HEK293 (cell line): Measurements from ENCODE around the gene EIF5A2.

Experiments
- MYNN ChIP-seq: fragments of 450-650 bp; formaldehyde crosslinking; IDR thresholded peaks from 2 replicates; pipeline ENCODE4 v1.5.1; 2016; ENCODE audit warnings: missing biosample characterization, missing genetic modification characterization, borderline replicate concordance
- ZBTB17 ChIP-seq: fragments of 450-650 bp; formaldehyde crosslinking; IDR thresholded peaks from 2 replicates; pipeline ENCODE4 v1.5.1; 2016; ENCODE audit warnings: missing biosample characterization, missing genetic modification characterization
- ZFP41 ChIP-seq: fragments of 450-650 bp; formaldehyde crosslinking; IDR thresholded peaks from 2 replicates; pipeline ENCODE4 v1.5.1; 2016; ENCODE audit warnings: missing biosample characterization, missing genetic modification characterization, borderline replicate concordance
- ZNF768 ChIP-seq: fragments of 450-650 bp; formaldehyde crosslinking; IDR thresholded peaks from 2 replicates; pipeline ENCODE4 v1.5.1; 2018; ENCODE audit warnings: missing biosample characterization, mild to moderate bottlenecking, missing genetic modification characterization
- ZNF785 ChIP-seq: fragments of 450-650 bp; formaldehyde crosslinking; IDR thresholded peaks from 2 replicates; pipeline ENCODE4 v1.5.1; 2016; ENCODE audit warnings: missing biosample characterization, missing genetic modification characterization
- ZSCAN30 ChIP-seq: fragments of 450-650 bp; IDR thresholded peaks from 2 replicates; pipeline ENCODE4 v1.5.1; 2018; ENCODE audit warnings: missing biosample characterization, mild to moderate bottlenecking, missing genetic modification characterization, moderate library complexity
- TF ChIP-seq, protein P1 (sequence below): fragments of 450-650 bp; formaldehyde crosslinking; IDR thresholded peaks from 2 replicates; pipeline ENCODE4 v1.5.1; 2016; ENCODE audit warnings: missing biosample characterization, missing genetic modification characterization
- TF ChIP-seq, protein P2 (sequence below): sonication (generic); formaldehyde crosslinking; IDR thresholded peaks from 2 replicates; pipeline ENCODE4 v1.8.1; 2022; ENCODE audit warnings: mild to moderate bottlenecking, moderate library complexity, missing genetic modification reagents

- TF ChIP-seq ZSCAN30 (tag by site-specific recombination), result no peak
- TF ChIP-seq ZBTB17 (tag by site-specific recombination), result no peak
- TF ChIP-seq, protein P1, sequence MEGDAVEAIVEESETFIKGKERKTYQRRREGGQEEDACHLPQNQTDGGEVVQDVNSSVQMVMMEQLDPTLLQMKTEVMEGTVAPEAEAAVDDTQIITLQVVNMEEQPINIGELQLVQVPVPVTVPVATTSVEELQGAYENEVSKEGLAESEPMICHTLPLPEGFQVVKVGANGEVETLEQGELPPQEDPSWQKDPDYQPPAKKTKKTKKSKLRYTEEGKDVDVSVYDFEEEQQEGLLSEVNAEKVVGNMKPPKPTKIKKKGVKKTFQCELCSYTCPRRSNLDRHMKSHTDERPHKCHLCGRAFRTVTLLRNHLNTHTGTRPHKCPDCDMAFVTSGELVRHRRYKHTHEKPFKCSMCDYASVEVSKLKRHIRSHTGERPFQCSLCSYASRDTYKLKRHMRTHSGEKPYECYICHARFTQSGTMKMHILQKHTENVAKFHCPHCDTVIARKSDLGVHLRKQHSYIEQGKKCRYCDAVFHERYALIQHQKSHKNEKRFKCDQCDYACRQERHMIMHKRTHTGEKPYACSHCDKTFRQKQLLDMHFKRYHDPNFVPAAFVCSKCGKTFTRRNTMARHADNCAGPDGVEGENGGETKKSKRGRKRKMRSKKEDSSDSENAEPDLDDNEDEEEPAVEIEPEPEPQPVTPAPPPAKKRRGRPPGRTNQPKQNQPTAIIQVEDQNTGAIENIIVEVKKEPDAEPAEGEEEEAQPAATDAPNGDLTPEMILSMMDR (tag by site-specific recombination), result no peak
- no peak for TF ChIP-seq ZNF785 (tag by site-specific recombination)
- TF ChIP-seq MYNN, result no peak
- TF ChIP-seq, protein P2, sequence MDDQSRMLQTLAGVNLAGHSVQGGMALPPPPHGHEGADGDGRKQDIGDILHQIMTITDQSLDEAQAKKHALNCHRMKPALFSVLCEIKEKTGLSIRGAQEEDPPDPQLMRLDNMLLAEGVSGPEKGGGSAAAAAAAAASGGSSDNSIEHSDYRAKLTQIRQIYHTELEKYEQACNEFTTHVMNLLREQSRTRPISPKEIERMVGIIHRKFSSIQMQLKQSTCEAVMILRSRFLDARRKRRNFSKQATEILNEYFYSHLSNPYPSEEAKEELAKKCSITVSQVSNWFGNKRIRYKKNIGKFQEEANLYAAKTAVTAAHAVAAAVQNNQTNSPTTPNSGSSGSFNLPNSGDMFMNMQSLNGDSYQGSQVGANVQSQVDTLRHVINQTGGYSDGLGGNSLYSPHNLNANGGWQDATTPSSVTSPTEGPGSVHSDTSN, result no peak
- no peak for TF ChIP-seq ZNF768 (tag by site-specific recombination)
- TF ChIP-seq ZFP41 (tag by site-specific recombination), result no peak
These were observed 10.5 kb downstream of the EIF5A2 start for GRCh38 chr3:170897978-170898377.
